Gastroesophageal sphincter (tissue), 2 donors: ENCODE data around the gene FAM13C.

Source experiments
- EP300 ChIP-seq: sonication (generic); formaldehyde crosslinking; IDR thresholded peaks from one replicate; pipeline ENCODE4 v1.6.1; 2017; ENCODE audit warnings: antibody characterized with exemption, mild to moderate bottlenecking
- POLR2A ChIP-seq, 2 donors: fragments of 450-650 bp; IDR thresholded peaks; one replicate each; pipeline ENCODE4 v1.6.1; 2017; ENCODE audit warnings: antibody characterized with exemption in 2 of 2, mild to moderate bottlenecking in 2 of 2, moderate library complexity in 1 of 2
- POLR2AphosphoS5 ChIP-seq: sonication (generic); formaldehyde crosslinking; IDR thresholded peaks from one replicate; pipeline ENCODE4 v1.6.1; 2017; ENCODE audit warnings: antibody characterized with exemption

- TF ChIP-seq POLR2A (IDR thresholded peaks at IDR 0.05) (no peak), EP300 (no peak), POLR2AphosphoS5 (no peak)
Observed at GRCh38 chr10:59229441-59229840, 132.9 kb downstream of the FAM13C start.
